Stimulated activated naive B cell treated with anti-CD40 and anti-IgM and Interleukin-4, amounts not matched to agents 10 μg/mL and 1 μg/mL and 100 μg/mL, for 72 hours (primary cell): ENCODE data around the gene ANKS1B.
"Not testable (repeated sequence)": the region's sequence is repeated elsewhere in the genome, so short reads cannot be mapped to it uniquely, and the experiment has no call there.

ENCODE experiments used
- ATAC-seq, 2 donors: fragments of 150-1000 bp; cut with Tn5 transposase; replicated peaks; 2 replicates each; pipeline ENCODE4 v1.10.0; 2021; ENCODE audit warnings: moderate library complexity in 1 of 2
- DNase-seq: peaks from one replicate; pipeline ENCODE4 v3.0.0; 2021
- H3K27ac Mint-ChIP-seq: one replicate; pipeline ENCODE4 v1.8.0; 2022; ENCODE audit warnings: mild to moderate bottlenecking, mixed read lengths
- H3K27me3 Mint-ChIP-seq, 2 donors: one replicate each; pipeline ENCODE4 v1.8.0; 2022; ENCODE audit warnings: mixed read lengths in 2 of 2
- H3K36me3 Mint-ChIP-seq, 2 donors: one replicate each; pipeline ENCODE4 v1.8.0; 2022; ENCODE audit warnings: mixed read lengths in 2 of 2, mild to moderate bottlenecking in 1 of 2
- H3K4me1 Mint-ChIP-seq, 2 donors: one replicate each; pipeline ENCODE4 v1.8.0; 2022; ENCODE audit warnings: mixed read lengths in 2 of 2, mild to moderate bottlenecking in 1 of 2
- H3K4me3 Mint-ChIP-seq, 2 donors: one replicate each; pipeline ENCODE4 v1.8.0; 2022; ENCODE audit warnings: mild to moderate bottlenecking in 2 of 2, mixed read lengths in 2 of 2, moderate library complexity in 1 of 2
- H3K9me3 Mint-ChIP-seq, 2 donors: one replicate each; pipeline ENCODE4 v1.8.0; 2022; ENCODE audit warnings: mixed read lengths in 2 of 2, mild to moderate bottlenecking in 1 of 2

Gene ANKS1B

GRCh38 chr12:99984271-99985128, at the start of gene ANKS1B:
TSS of gene ANKS1B (minus strand) at chr12:99984936. CDS start at chr12:99984237, 699 bp downstream.
- H3K27me3 Mint-ChIP-seq, result peaks cover 41 to 57% of the 10 kb centered on the region in 2 donors
- DNase-seq, result peak; percentile 8
- ATAC-seq, result peak; percentile 71 to 78
- no peaks in the 10 kb centered on the region for H3K36me3 Mint-ChIP-seq
- H3K9me3 Mint-ChIP-seq, result no peaks in the 10 kb centered on the region
- peak within 1 kb of the TSS; percentile 78 to 87 for H3K4me3 Mint-ChIP-seq
- H3K27ac Mint-ChIP-seq, result no peak within 1 kb of the TSS
- peaks cover 6 to 14% of the 10 kb centered on the region in 2 donors for H3K4me1 Mint-ChIP-seq

GRCh38 chr12:100031836-100032235, 47.1 kb upstream of the ANKS1B start:
- H3K36me3 Mint-ChIP-seq, result peaks cover 29 to 30% of the 10 kb centered on the region in 2 donors
- no peak overlapping the region for H3K27ac Mint-ChIP-seq
- no peaks in the 10 kb centered on the region for H3K27me3 Mint-ChIP-seq
- no peak overlapping the region for H3K4me3 Mint-ChIP-seq
- no peak for DNase-seq
- no peak for ATAC-seq
- H3K9me3 Mint-ChIP-seq, result no peaks in the 10 kb centered on the region
- no peaks in the 10 kb centered on the region for H3K4me1 Mint-ChIP-seq

- DNase-seq, result no peak
- ATAC-seq, result no peak
- Mint-ChIP-seq H3K4me3 (no peak overlapping the region), H3K9me3 (no peaks in the 10 kb centered on the region), H3K27ac (no peak overlapping the region), H3K36me3 (peaks cover 21 to 23% of the 10 kb centered on the region in 2 donors), H3K27me3 (no peaks in the 10 kb centered on the region), H3K4me1 (no peaks in the 10 kb centered on the region)
Observed at GRCh38 chr12:100027671-100028070, 42.9 kb upstream of the ANKS1B start.

- H3K9me3 Mint-ChIP-seq, result peaks cover 5 to 9% of the 10 kb centered on the region in 2 donors
- no peak overlapping the region for H3K4me3 Mint-ChIP-seq
- no peak for DNase-seq
- no peaks in the 10 kb centered on the region for H3K4me1 Mint-ChIP-seq
- H3K27me3 Mint-ChIP-seq, result no peaks in the 10 kb centered on the region
- H3K36me3 Mint-ChIP-seq, result peaks cover 23 to 24% of the 10 kb centered on the region in 2 donors
- no peak for ATAC-seq
- peak overlapping the region; percentile 9 for H3K27ac Mint-ChIP-seq
Observed at GRCh38 chr12:100026241-100026640, 41.5 kb upstream of the ANKS1B start.

- Mint-ChIP-seq H3K27me3 (no peaks in the 10 kb centered on the region), H3K27ac (no peak overlapping the region), H3K9me3 (peaks cover 5 to 9% of the 10 kb centered on the region in 2 donors), H3K4me3 (no peak overlapping the region), H3K36me3 (peaks cover 21 to 24% of the 10 kb centered on the region in 2 donors), H3K4me1 (no peaks in the 10 kb centered on the region)
- DNase-seq (no peak), ATAC-seq (no peak)
Observed at GRCh38 chr12:100024974-100025555, 40.3 kb upstream of the ANKS1B start.

GRCh38 chr12:100020370-100020769, 35.6 kb upstream of the ANKS1B start:
- H3K9me3 Mint-ChIP-seq, result peaks cover 9% of the 10 kb centered on the region in 2 donors
- H3K36me3 Mint-ChIP-seq, result peaks cover 27 to 33% of the 10 kb centered on the region in 2 donors
- no peak for DNase-seq
- H3K27me3 Mint-ChIP-seq, result no peaks in the 10 kb centered on the region
- ATAC-seq, result no peak
- H3K27ac Mint-ChIP-seq, result no peak overlapping the region
- H3K4me3 Mint-ChIP-seq, result no peak overlapping the region
- H3K4me1 Mint-ChIP-seq, result no peaks in the 10 kb centered on the region

- no peak overlapping the region for H3K4me3 Mint-ChIP-seq
- no peaks in the 10 kb centered on the region for H3K27me3 Mint-ChIP-seq
- no peak overlapping the region for H3K27ac Mint-ChIP-seq
- peaks cover 28 to 34% of the 10 kb centered on the region in 2 donors for H3K36me3 Mint-ChIP-seq
- ATAC-seq (no peak), DNase-seq (no peak)
- H3K4me1 Mint-ChIP-seq, result no peaks in the 10 kb centered on the region
- peaks cover 7 to 10% of the 10 kb centered on the region in 2 donors for H3K9me3 Mint-ChIP-seq
Observed at GRCh38 chr12:100017056-100017455, 32.3 kb upstream of the ANKS1B start.

- not testable (repeated sequence) for H3K27ac Mint-ChIP-seq
Observed at GRCh38 chr12:100016304-100016703, 31.6 kb upstream of the ANKS1B start.

GRCh38 chr12:100005846-100006245, 21.1 kb upstream of the ANKS1B start:
- H3K4me3 Mint-ChIP-seq, H3K27ac Mint-ChIP-seq, H3K27me3 Mint-ChIP-seq, DNase-seq, ATAC-seq, H3K9me3 Mint-ChIP-seq, H3K4me1 Mint-ChIP-seq: not testable (repeated sequence)
- H3K36me3 Mint-ChIP-seq, result peaks cover 7 to 17% of the 10 kb centered on the region in 2 donors

More at GRCh38 chr12:100016304-100016703, 31.6 kb upstream of the ANKS1B start:
- ATAC-seq, DNase-seq, H3K4me3 Mint-ChIP-seq, H3K4me1 Mint-ChIP-seq, H3K27me3 Mint-ChIP-seq, H3K9me3 Mint-ChIP-seq: not testable (repeated sequence)
- H3K36me3 Mint-ChIP-seq, result peaks cover 23 to 32% of the 10 kb centered on the region in 2 donors

- no peaks in the 10 kb centered on the region for H3K4me1 Mint-ChIP-seq
- peaks cover 3 to 4% of the 10 kb centered on the region in 2 donors for H3K36me3 Mint-ChIP-seq
- DNase-seq, result no peak
- no peak overlapping the region for H3K4me3 Mint-ChIP-seq
- ATAC-seq, result no peak
- no peak overlapping the region for H3K27ac Mint-ChIP-seq
- peaks cover 0 to 6% of the 10 kb centered on the region in 2 donors for H3K27me3 Mint-ChIP-seq
- H3K9me3 Mint-ChIP-seq, result peaks cover 17 to 18% of the 10 kb centered on the region in 2 donors
Observed at GRCh38 chr12:99997806-99998205, 13.1 kb upstream of the ANKS1B start.

- DNase-seq, result no peak
- Mint-ChIP-seq H3K4me1 (no peaks in the 10 kb centered on the region), H3K27me3 (peaks cover 2 to 13% of the 10 kb centered on the region in 2 donors), H3K27ac (no peak overlapping the region), H3K9me3 (peaks cover 17 to 18% of the 10 kb centered on the region in 2 donors), H3K4me3 (no peak overlapping the region), H3K36me3 (peaks cover 3 to 7% of the 10 kb centered on the region in 2 donors)
- ATAC-seq, result no peak
Observed at GRCh38 chr12:99996095-99996494, 11.4 kb upstream of the ANKS1B start.

GRCh38 chr12:99985631-99986030, 895 bp upstream of the ANKS1B start:
- H3K4me3 Mint-ChIP-seq, result peak overlapping the region; percentile 64 to 73
- no peak for DNase-seq
- peaks cover 6 to 14% of the 10 kb centered on the region in 2 donors for H3K4me1 Mint-ChIP-seq

GRCh38 chr12:99985129-99985570, 414 bp upstream of the ANKS1B start:
- Mint-ChIP-seq H3K4me1 (peaks cover 6 to 14% of the 10 kb centered on the region in 2 donors), H3K4me3 (peak overlapping the region; percentile 64 to 73), H3K36me3 (no peaks in the 10 kb centered on the region), H3K27me3 (peaks cover 46 to 52% of the 10 kb centered on the region in 2 donors), H3K27ac (no peak overlapping the region), H3K9me3 (no peaks in the 10 kb centered on the region)
- DNase-seq, result no peak
- peak; percentile 64 to 70 for ATAC-seq

More at GRCh38 chr12:99985631-99986030, 895 bp upstream of the ANKS1B start:
- no peak overlapping the region for H3K27ac Mint-ChIP-seq
- peaks cover 43 to 49% of the 10 kb centered on the region in 2 donors for H3K27me3 Mint-ChIP-seq
- no peaks in the 10 kb centered on the region for H3K36me3 Mint-ChIP-seq
- no peaks in the 10 kb centered on the region for H3K9me3 Mint-ChIP-seq
- no peak for ATAC-seq

- Mint-ChIP-seq H3K27me3 (peaks cover 38 to 61% of the 10 kb centered on the region in 2 donors), H3K9me3 (no peaks in the 10 kb centered on the region), H3K36me3 (no peaks in the 10 kb centered on the region), H3K4me1 (peaks cover 6 to 14% of the 10 kb centered on the region in 2 donors), H3K4me3 (peak overlapping the region; percentile 78 to 87), H3K27ac (no peak overlapping the region)
- ATAC-seq (no peak), DNase-seq (no peak)
Observed at GRCh38 chr12:99983456-99984258, 1.1 kb downstream of the ANKS1B start.
